ENCODE data around the gene SYT9.

DNA sequence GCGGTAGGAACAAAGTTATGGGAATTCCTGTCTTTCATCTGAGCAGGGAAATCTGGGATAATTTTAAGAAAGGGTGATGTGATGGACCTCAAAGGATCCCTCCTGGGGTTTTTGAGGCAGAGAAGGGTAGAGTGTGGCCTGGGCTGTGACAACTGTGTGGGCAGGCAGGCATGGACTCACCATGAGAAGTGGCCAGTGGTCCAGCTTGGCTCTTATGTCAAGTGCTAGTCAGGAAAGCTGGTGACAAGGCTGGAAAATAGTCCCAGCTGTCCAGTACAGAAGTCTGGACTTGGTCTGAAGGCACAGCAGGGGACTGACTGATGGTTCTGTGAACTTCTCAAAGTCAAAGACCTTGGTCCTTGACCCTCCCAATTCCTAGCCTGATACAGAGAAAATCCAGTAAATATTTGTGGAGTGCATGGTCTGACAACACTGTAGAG lies 263.8 kb downstream of the SYT9 start:
- TF ChIP-seq CTCF (IDR thresholded peaks at IDR 0.05) (no peak), POLR2AphosphoS5 (IDR thresholded peaks at IDR 0.05) (no peak)
